Endothelial cell of umbilical vein (primary cell): Measurements from ENCODE around the gene GALNT1. TPM values are rescaled to one million over a fixed set of nuclear protein-coding genes. Genes with fewer than 3 reads are reported as not detected.

Source experiments
- BruUV-seq: library from RNA; stranded (reverse); fragments of 400-500 nt; replicated peaks from 2 replicates; lab custom pipeline; 2021; lab: Mats Ljungman, UMichigan
- CTCF ChIA-PET: fragments of 300-600, 350-600 bp; sonication (Branson Sonifier 250); formaldehyde crosslinking; loops from one replicate; lab custom pipeline; 2021; ENCODE audit warnings: antibody characterized with exemption, inconsistent platforms; lab: Charles Lee
- POLR2A ChIA-PET: fragments of 300-600, 350-600 bp; sonication (Branson Sonifier 250); formaldehyde crosslinking; loops from one replicate; lab custom pipeline; 2021; ENCODE audit warnings: antibody characterized with exemption, inconsistent platforms; lab: Charles Lee
- DNase-seq: peaks from one replicate; pipeline ENCODE4 v3.0.0-alpha.2; 2011; ENCODE audit warnings: low read depth, low spot score
- FAIRE-seq: peaks from 2 replicates; lab custom pipeline; 2011; peaks lifted over from hg19 to GRCh38; lab: Jason Lieb, UNC
- H2AFZ ChIP-seq: 2 replicates; pipeline ENCODE4 v1.6.0; 2012; ENCODE audit warnings: low read depth, low read length, control low read depth, inconsistent platforms
- H3K27ac ChIP-seq: 2 replicates; pipeline ENCODE4 v1.5.1; 2011; ENCODE audit warnings: low read depth, mild to moderate bottlenecking, control low read depth, low read length, moderate library complexity; ENCODE audit not compliant: insufficient read depth
- H3K27me3 ChIP-seq, 2 experiments: 2 replicates each; pipeline versions ENCODE4 v1.6.0 to v1.6.1; 2011; ENCODE audit warnings: low read length in 2 of 2, mixed read lengths in 1 of 2; ENCODE audit not compliant: control insufficient read depth in 2 of 2, insufficient read depth in 2 of 2
- H3K36me3 ChIP-seq, 2 experiments: 2 replicates in 1 of 2; 3 replicates in 1 of 2; pipeline ENCODE4 v1.5.1; 2011; ENCODE audit warnings: low read length in 2 of 2, mild to moderate bottlenecking in 1 of 2, moderate library complexity in 1 of 2; ENCODE audit not compliant: control insufficient read depth in 2 of 2, insufficient read depth in 2 of 2; ENCODE audit errors: extremely low read depth in 1 of 2
- H3K4me1 ChIP-seq: 3 replicates; pipeline ENCODE4 v1.5.1; 2011; ENCODE audit warnings: mild to moderate bottlenecking, low read length; ENCODE audit not compliant: control insufficient read depth, insufficient read depth; ENCODE audit errors: extremely low read depth
- H3K4me2 ChIP-seq: 2 replicates; pipeline ENCODE4 v1.6.1; 2011; ENCODE audit warnings: low read length, control low read depth, mixed read lengths; ENCODE audit not compliant: insufficient read depth
- H3K4me3 ChIP-seq, 3 experiments: fragments of 200-600 bp in 1 of 3; sonication (generic), shearing (Covaris generic) in 1 of 3; replicated peaks in 1 of 3; 2 replicates each; pipeline ENCODE4 v1.5.1; 2011 to 2016; ENCODE audit warnings: control low read depth in 3 of 3, low read length in 3 of 3, mild to moderate bottlenecking in 2 of 3, inconsistent platforms in 1 of 3, low read depth in 1 of 3, moderate library complexity in 1 of 3; ENCODE audit not compliant: insufficient read depth in 1 of 3
- H3K79me2 ChIP-seq: 2 replicates; pipeline ENCODE4 v1.6.0; 2012; ENCODE audit warnings: low read length, inconsistent platforms; ENCODE audit not compliant: control insufficient read depth, insufficient read depth
- H3K9ac ChIP-seq: replicated peaks from 2 replicates; pipeline ENCODE3; 2011; ENCODE audit warnings: low read length, control low read depth; ENCODE audit not compliant: insufficient read depth; ENCODE audit errors: extremely low read depth
- H3K9me1 ChIP-seq: replicated peaks from 3 replicates; pipeline ENCODE4 v1.6.0; 2011; ENCODE audit warnings: mild to moderate bottlenecking, low read length; ENCODE audit not compliant: control insufficient read depth, insufficient read depth; ENCODE audit errors: extremely low read depth
- H3K9me3 ChIP-seq: replicated peaks from 2 replicates; pipeline ENCODE4 v1.5.1; 2012; ENCODE audit warnings: low read length, inconsistent platforms; ENCODE audit not compliant: control insufficient read depth, insufficient read depth
- H4K20me1 ChIP-seq: replicated peaks from 2 replicates; pipeline ENCODE3; 2011; ENCODE audit warnings: mild to moderate bottlenecking, low read length; ENCODE audit not compliant: control insufficient read depth, insufficient read depth; ENCODE audit errors: extremely low read depth
- CTCF ChIP-seq, 2 donors: IDR thresholded peaks; 1 replicate in 1 of 2; 2 replicates in 1 of 2; pipeline ENCODE4 v1.5.1; 2011; ENCODE audit warnings: low read length in 2 of 2, mild to moderate bottlenecking in 2 of 2, moderate library complexity in 2 of 2, control low read depth in 1 of 2, inconsistent platforms in 1 of 2, low read depth in 1 of 2; ENCODE audit not compliant: insufficient read depth in 1 of 2; ENCODE audit errors: extremely low read depth in 1 of 2
- EZH2 ChIP-seq: IDR thresholded peaks from 2 replicates; pipeline ENCODE4 v1.6.1; 2012; ENCODE audit warnings: borderline replicate concordance, low read depth, mild to moderate bottlenecking, moderate library complexity, low read length, inconsistent platforms; ENCODE audit not compliant: severe bottlenecking
- FOS ChIP-seq: IDR thresholded peaks from 2 replicates; pipeline ENCODE4 v1.6.1; 2011; ENCODE audit warnings: mild to moderate bottlenecking, low read length, moderate library complexity, borderline replicate concordance; ENCODE audit not compliant: insufficient read depth
- GATA2 ChIP-seq: IDR thresholded peaks from 2 replicates; pipeline ENCODE4 v1.7.0; 2011; ENCODE audit warnings: low read depth, mild to moderate bottlenecking, moderate library complexity, mixed read lengths, low read length; ENCODE audit not compliant: insufficient read length, insufficient read depth
- JUN ChIP-seq: IDR thresholded peaks from 2 replicates; pipeline ENCODE4 v1.6.1; 2011; ENCODE audit warnings: borderline replicate concordance, low read depth; ENCODE audit not compliant: insufficient read length, insufficient read depth
- MAX ChIP-seq: IDR thresholded peaks from 2 replicates; pipeline ENCODE4 v1.6.1; 2011; ENCODE audit not compliant: insufficient read depth, insufficient read length
- MYC ChIP-seq: IDR thresholded peaks from one replicate; pipeline ENCODE4 v1.6.1; 2011; ENCODE audit warnings: mild to moderate bottlenecking, low read depth, low read length
- POLR2A ChIP-seq: IDR thresholded peaks from 2 replicates; pipeline ENCODE4 v1.6.1; 2012; ENCODE audit warnings: low read depth, mild to moderate bottlenecking, control low read depth, low read length
- POLR2AphosphoS5 ChIP-seq: IDR thresholded peaks from 2 replicates; pipeline ENCODE4 v1.6.1; 2012; ENCODE audit warnings: low read depth, mild to moderate bottlenecking, control low read depth, low read length, moderate library complexity; ENCODE audit not compliant: insufficient read depth
- dilution Hi-C: fragments of 300-500 bp; cut with MboI; formaldehyde crosslinking; loops from one replicate; pipeline ENCODE4 v1.15.0; 2019; ENCODE audit warnings: low sequenced_read_pairs; ENCODE audit not compliant: extremely low pct_ligation_motif_present
- intact Hi-C: fragments of 100-400 bp; cut with micrococcal nuclease; formaldehyde crosslinking; loops from one replicate; pipeline ENCODE4 v1.10.0; 2022
- polyA plus RNA-seq, 4 experiments: library from polyadenylated mRNA; depleted of rRNA in 3 of 4; stranded (reverse) in 3 of 4; unstranded in 1 of 4; fragments of >200 nt; gene quantifications; 2 replicates each; pipeline versions ENCODE4 v1.2.1 to v1.2.3, GENCODE V29; 2011 to 2012; ENCODE audit warnings: missing spikeins in 1 of 4
- total RNA-seq: library from RNA; stranded (reverse); gene quantifications from 2 replicates; pipeline ENCODE4 v1.2.3, GENCODE V29; 2021

The GALNT1 gene
- total and polyA plus RNA-seq, 2 donors (not counting 3 experiments of a cell fraction or from before 2014, with no cell fraction given): 89.9 to 360 TPM

- dilution Hi-C loops: no loop called here
- H3K79me2 ChIP-seq: peaks cover 91% of the 10 kb centered on the region
- peak; percentile 95 for DNase-seq
- H4K20me1 ChIP-seq: no peaks in the 10 kb centered on the region
- peak overlapping the region; percentile 98 for H3K27ac ChIP-seq
- intact Hi-C loops: loop anchor here (1.0 to 10.0 kb wide), 6 partner anchors 11 to 542 kb away; no protein-coding TSS in a partner anchor
- no peaks in the 10 kb centered on the region for H3K9me3 ChIP-seq
- TF ChIP-seq GATA2: peak; percentile 26
- TF ChIP-seq CTCF (IDR thresholded peaks at IDR 0.05; ENCODE audit: extremely low read depth in 1 of 2, insufficient read depth in 1 of 2, low read depth in 1 of 2, low read length in 2 of 2): no peak
- peak; percentile 52 for TF ChIP-seq POLR2A
- TF ChIP-seq JUN: peak; percentile 79
- TF ChIP-seq MAX: no peak
- TF ChIP-seq MYC: peak; percentile 57
- peak; percentile 83 for TF ChIP-seq POLR2AphosphoS5
- TF ChIP-seq EZH2: no peak
- peak; percentile 80 for TF ChIP-seq FOS
- H3K4me3 ChIP-seq: peak overlapping the region in 1 of 3 experiments; percentile 54
- peak overlapping the region; percentile 86 for H3K9ac ChIP-seq
- ChIA-PET CTCF (interaction anchor here (0.6 to 1.7 kb wide), 6 partner anchors 11 to 230 kb away, joined by 3 to 8 read pairs (median 4); partner anchors contain the start of gene GALNT1), POLR2A (interaction anchor here (1.0 to 1.6 kb wide), 2 partner anchors 33 to 35 kb away, joined by 3 to 5 read pairs; no protein-coding TSS in a partner anchor)
- TSS peak; percentile 96 for BruUV-seq
- peaks cover 83% of the 10 kb centered on the region for H3K4me1 ChIP-seq
- H3K4me2 ChIP-seq: peak overlapping the region; percentile 80
- no peaks in the 10 kb centered on the region for H3K9me1 ChIP-seq
- H3K36me3 ChIP-seq: no peaks in the 10 kb centered on the region
- H2AFZ ChIP-seq: no peak overlapping the region
- FAIRE-seq: peak; percentile 78
- no peaks in the 10 kb centered on the region for H3K27me3 ChIP-seq
Observed at GRCh38 chr18:35616664-35617423, 35.3 kb downstream of the GALNT1 start.
